SK-N-MC (cell line): ENCODE measurements around the gene NALCN.

Source experiments
- DNase-seq: peaks from one replicate; pipeline ENCODE4 v3.0.0-alpha.2; 2011; ENCODE audit warnings: low read depth, low spot score
- H3K27ac ChIP-seq: fragments of 200-600 bp; sonication (generic); 2 replicates; pipeline ENCODE4 v1.5.1; 2016; ENCODE audit warnings: mixed run types
- H3K36me3 ChIP-seq: fragments of 200-600 bp; sonication (generic); 2 replicates; pipeline ENCODE4 v1.6.1; 2017; ENCODE audit warnings: antibody characterized with exemption, low read length, mixed read lengths; ENCODE audit not compliant: insufficient read depth
- H3K4me3 ChIP-seq: fragments of 200-600 bp; sonication (generic); 2 replicates; pipeline ENCODE4 v1.5.1; 2016
- H3K9ac ChIP-seq: fragments of 200-600 bp; sonication (generic); 2 replicates; pipeline ENCODE4 v1.8.0; 2017; ENCODE audit warnings: mixed run types, mixed read lengths; ENCODE audit not compliant: insufficient read length
- H3K9me3 ChIP-seq: fragments of 200-600 bp; sonication (generic); 2 replicates; pipeline ENCODE4 v1.6.1; 2017; ENCODE audit warnings: low read depth, mild to moderate bottlenecking, antibody characterized with exemption, low read length, moderate library complexity, mixed read lengths
- EZH2 ChIP-seq: fragments of 200-600 bp; sonication (generic); IDR thresholded peaks from one replicate; pipeline ENCODE4 v1.6.1; 2017; ENCODE audit warnings: antibody characterized with exemption
- FOXP2 ChIP-seq: optimal IDR thresholded peaks from 2 replicates; pipeline ENCODE3; 2011; ENCODE audit warnings: mild to moderate bottlenecking, moderate library complexity; ENCODE audit not compliant: insufficient read depth; ENCODE audit errors: extremely low read length, control extremely low read depth
- POLR2AphosphoS5 ChIP-seq: IDR thresholded peaks from 2 replicates; pipeline ENCODE4 v1.6.1; 2012; ENCODE audit warnings: mild to moderate bottlenecking, low read depth, low read length, borderline replicate concordance

The NALCN gene

DNA sequence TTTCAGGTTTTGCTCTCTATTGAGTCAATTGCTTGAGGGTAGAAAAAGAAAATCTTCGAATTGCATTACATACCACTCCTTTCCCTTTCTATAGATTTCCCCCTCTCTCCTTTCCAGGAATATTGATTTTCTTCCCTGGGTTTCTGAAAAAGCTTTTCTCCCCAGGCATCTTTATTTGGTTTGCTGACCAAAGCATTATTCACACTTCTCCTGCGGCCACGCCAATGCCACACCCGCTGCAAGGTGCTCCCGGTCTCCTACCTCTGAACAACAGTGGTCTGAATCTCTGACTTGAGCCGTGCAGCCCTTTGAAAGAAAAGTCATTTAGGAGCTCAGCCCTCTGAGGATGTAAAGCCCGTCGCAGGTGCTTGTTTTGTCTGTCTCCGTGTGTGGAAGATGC is 390.8 kb downstream of the NALCN start:
- TF ChIP-seq EZH2 = no peak
- no peak for TF ChIP-seq POLR2AphosphoS5
- no peak overlapping the region for H3K27ac ChIP-seq
- no peaks in the 10 kb centered on the region for H3K36me3 ChIP-seq
- no peak overlapping the region for H3K9ac ChIP-seq
- no peaks in the 10 kb centered on the region for H3K9me3 ChIP-seq
- H3K4me3 ChIP-seq = no peak overlapping the region
- DNase-seq = no peak

DNA sequence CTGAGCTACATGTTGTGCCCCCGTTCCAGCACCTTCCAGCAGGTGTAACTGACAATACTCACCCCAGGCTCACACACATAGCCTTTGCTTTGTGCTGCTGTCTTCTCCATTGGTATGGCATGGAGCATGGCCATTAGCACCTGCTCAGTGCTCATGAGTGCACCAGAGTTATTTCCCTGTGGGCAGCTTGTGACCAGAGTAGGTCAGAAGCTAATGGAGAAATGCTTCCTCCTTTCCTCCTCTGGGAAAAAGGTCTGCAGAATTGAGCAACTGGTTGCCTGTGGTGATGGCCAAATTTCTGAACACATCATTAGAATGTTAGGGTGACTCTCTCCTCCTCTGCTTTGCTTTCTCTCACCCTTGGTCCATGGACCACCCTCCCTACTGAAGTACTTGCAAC is 397.2 kb downstream of the NALCN start:
- Histone ChIP-seq H3K4me3 (no peak overlapping the region), H3K36me3 (no peaks in the 10 kb centered on the region), H3K9me3 (no peaks in the 10 kb centered on the region), H3K27ac (no peak overlapping the region), H3K9ac (no peak overlapping the region)
- no peak for DNase-seq
- TF ChIP-seq FOXP2 (no peak), EZH2 (no peak), POLR2AphosphoS5 (no peak)

DNA sequence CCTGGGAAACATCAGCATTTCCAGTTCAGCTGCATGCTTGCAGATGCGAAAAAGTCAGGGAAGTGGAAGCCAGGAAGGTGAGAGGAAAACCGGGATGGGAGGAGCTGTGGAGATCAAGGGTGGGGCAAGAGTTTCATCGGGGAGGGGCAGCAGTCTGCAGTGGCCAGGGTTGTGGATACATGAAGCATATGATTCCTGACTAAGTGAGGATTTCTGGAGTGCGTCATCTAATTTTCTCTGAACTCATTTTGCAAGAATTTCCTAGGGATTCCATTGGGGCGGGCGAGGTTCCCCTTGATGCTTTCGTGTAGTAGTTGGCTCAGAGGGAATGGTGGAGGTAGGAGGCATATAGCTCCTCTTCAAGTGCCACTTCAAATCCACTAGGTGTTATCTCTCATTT is 397.6 kb downstream of the NALCN start:
- no peaks in the 10 kb centered on the region for H3K9me3 ChIP-seq
- H3K4me3 ChIP-seq = no peak overlapping the region
- no peaks in the 10 kb centered on the region for H3K36me3 ChIP-seq
- no peak overlapping the region for H3K9ac ChIP-seq
- TF ChIP-seq POLR2AphosphoS5 (no peak), EZH2 (no peak), FOXP2 (no peak)
- no peak overlapping the region for H3K27ac ChIP-seq
- no peak for DNase-seq

DNA sequence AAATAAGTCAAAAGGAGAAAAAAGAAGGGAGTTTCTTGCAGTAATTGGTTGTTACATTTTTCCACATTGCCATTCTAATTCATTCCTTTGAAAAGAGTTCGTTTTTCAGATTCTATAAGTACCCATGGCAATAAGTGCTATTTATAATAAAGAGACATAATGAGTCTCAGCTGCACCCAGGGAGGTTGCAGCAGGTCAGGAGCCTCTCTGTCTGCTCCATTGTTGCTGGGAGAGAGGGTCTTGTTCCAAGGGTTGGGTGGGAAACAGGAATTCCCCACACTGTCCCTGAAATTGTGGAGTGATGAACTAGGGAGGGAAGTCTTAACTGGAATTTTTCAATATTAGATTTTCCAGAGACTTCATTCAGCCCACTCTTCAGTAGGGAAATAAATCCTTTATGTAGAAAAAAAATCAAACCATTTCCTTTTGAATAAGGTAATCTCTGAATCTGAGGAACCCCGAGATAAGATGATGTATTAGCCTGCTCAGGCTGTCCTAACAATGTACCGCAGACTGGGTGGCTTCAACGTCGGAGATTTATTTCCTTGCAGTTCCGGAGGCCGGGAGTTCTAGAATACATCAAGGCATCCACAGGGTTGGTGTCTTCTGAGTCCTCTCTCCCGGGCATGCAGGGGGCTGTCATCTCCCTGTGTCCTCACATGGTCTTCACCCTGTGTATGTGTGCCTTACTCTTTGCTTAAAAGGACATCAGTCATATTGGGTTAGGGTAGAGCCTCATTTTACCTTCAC is 399.0 kb downstream of the NALCN start:
- H3K9ac ChIP-seq = no peak overlapping the region
- no peaks in the 10 kb centered on the region for H3K36me3 ChIP-seq
- H3K27ac ChIP-seq = no peak overlapping the region
- no peaks in the 10 kb centered on the region for H3K9me3 ChIP-seq
- peak; percentile 5 for DNase-seq
- H3K4me3 ChIP-seq = no peak overlapping the region
- TF ChIP-seq POLR2AphosphoS5 (no peak), EZH2 (no peak), FOXP2 (no peak)

DNA sequence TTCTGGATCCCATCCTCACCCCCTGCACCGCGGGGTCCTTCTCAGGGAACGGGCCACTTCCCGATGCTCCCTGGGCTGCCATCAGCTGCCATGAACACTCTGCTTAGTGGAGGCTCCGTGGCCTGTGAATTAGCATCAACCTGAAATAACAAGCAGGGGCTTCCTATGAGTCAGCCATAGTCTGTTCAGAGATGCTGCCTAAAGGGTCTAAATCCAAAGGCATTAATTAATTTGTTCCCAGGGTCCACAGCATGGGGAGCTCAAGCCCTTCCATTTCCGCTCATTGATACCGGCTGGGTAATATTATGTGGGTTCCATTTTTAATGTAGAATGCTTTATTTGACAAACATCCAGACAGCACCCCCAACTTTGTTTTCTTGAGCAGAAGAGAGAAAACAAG is 399.8 kb downstream of the NALCN start:
- TF ChIP-seq EZH2 (no peak), POLR2AphosphoS5 (no peak), FOXP2 (no peak)
- Histone ChIP-seq H3K4me3 (no peak overlapping the region), H3K9me3 (no peaks in the 10 kb centered on the region), H3K36me3 (no peaks in the 10 kb centered on the region), H3K9ac (no peak overlapping the region), H3K27ac (no peak overlapping the region)
- no peak for DNase-seq

DNA sequence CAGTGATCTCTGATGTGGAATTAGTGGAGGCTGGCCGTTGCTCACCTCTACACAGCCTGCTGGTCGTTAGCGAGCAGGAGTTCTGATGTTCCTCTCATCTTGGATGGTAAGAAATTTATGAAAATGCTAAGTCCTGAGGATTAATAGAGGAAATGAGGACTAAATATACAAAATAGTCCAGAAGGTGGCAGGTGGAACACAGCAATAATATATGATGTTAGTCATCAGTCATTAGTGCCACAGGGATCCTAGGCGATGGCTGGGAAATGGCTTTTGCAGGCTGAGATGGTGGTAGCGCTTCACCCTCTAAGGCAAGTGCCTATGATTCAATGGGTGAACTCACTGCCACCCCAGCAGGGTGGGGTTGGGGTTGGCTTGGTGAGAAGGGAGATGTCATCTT is 403.1 kb downstream of the NALCN start:
- Histone ChIP-seq H3K36me3 (no peaks in the 10 kb centered on the region), H3K9ac (no peak overlapping the region), H3K4me3 (no peak overlapping the region), H3K9me3 (no peaks in the 10 kb centered on the region), H3K27ac (no peak overlapping the region)
- TF ChIP-seq POLR2AphosphoS5 (no peak), FOXP2 (no peak), EZH2 (no peak)
- DNase-seq = no peak

DNA sequence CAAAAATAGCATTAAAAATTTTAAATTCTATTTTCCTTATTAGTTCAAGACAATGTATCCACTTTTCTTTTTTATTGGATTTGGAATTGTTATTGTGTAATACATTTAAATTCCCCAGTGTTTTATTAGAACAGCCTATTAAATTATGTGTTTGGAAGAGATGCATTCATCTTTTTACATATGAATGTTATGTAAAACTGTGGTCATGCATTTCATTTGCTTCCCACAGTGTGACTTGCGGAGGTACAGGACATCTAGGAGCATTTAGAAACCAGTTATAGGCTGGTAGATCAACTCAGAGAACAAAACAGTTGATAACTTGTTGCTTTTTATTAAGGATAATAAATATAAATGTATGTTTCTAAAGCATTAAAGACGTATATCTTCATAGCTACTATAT is 406.2 kb downstream of the NALCN start:
- no peak for DNase-seq
- no peak overlapping the region for H3K4me3 ChIP-seq
- no peak overlapping the region for H3K9ac ChIP-seq
- no peaks in the 10 kb centered on the region for H3K9me3 ChIP-seq
- no peaks in the 10 kb centered on the region for H3K36me3 ChIP-seq
- TF ChIP-seq FOXP2 = no peak
- no peak for TF ChIP-seq EZH2
- TF ChIP-seq POLR2AphosphoS5 = no peak
- no peak overlapping the region for H3K27ac ChIP-seq

DNA sequence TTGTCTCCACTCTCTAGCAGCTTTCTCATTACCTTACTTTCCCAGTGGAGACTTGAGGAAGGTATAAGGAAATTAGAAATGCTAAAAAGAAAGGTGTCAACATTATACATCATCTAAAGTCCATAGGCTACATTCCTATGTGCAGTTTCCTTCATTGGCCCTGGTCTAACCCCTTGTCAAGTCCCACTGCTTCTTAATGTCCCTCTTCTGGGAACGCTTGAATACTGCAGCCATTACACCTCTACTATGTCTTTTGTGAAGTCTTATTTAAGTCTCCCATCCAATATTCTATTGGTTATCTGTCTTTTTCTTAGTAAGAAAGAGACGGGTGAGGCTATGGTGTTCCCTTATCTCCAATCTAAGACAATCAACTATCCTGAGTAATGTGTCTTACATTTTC is 409.1 kb downstream of the NALCN start:
- Histone ChIP-seq H3K9ac (no peak overlapping the region), H3K27ac (no peak overlapping the region), H3K9me3 (no peaks in the 10 kb centered on the region), H3K4me3 (no peak overlapping the region), H3K36me3 (no peaks in the 10 kb centered on the region)
- TF ChIP-seq EZH2 = no peak
- TF ChIP-seq POLR2AphosphoS5 = no peak
- TF ChIP-seq FOXP2 = no peak
- DNase-seq = no peak
